Bronchial smooth muscle cell (primary cell): Measurements from ENCODE around the gene TLR8. TPM values are rescaled to one million over a fixed set of nuclear protein-coding genes. Genes with fewer than 3 reads are reported as not detected.

Experiments used
- total RNA-seq: library from RNA; depleted of rRNA; stranded (reverse); fragments of >200 nt; gene quantifications from 2 replicates; pipeline ENCODE4 v1.2.1, GENCODE V29; 2014

Gene TLR8
- not detected in 2 replicates for total RNA-seq

GRCh38 chrX:12906046-12906761, at the start of gene TLR8:
Gene TLR8, plus strand, starts transcription at chrX:12906620. Its CDS starts 87 bp downstream, at chrX:12906707.

GRCh38 chrX:12866451-12867377, 39.7 kb upstream of the TLR8 start, which contains the start of gene TLR7:
Gene TLR7, plus strand, starts transcription at chrX:12867072. Its CDS starts 507 bp downstream, at chrX:12867579.

Other genes starting within 250 kb of the TLR8 start
- gene PRPS2, start 115.2 kb upstream of the TLR8 start, total RNA-seq: 18.9 and 30.1 TPM in 2 replicates
- gene TLR7, start 39.5 kb upstream of the TLR8 start, total RNA-seq: not detected in 2 replicates
- gene TMSB4X, start 68.5 kb downstream of the TLR8 start, total RNA-seq: 8,117 and 13,209 TPM in 2 replicates
- gene FAM9C, start 138.0 kb downstream of the TLR8 start, total RNA-seq: under 0.01 and 0.16 TPM in 2 replicates